ENCODE measurements around the gene PKIG.

- TF ChIP-seq CTCF (IDR thresholded peaks at IDR 0.05; ENCODE audit: insufficient read depth, low read length, poor library complexity, severe bottlenecking) = no peak
- TF ChIP-seq EZH2phosphoT487 (conservative IDR thresholded peaks at IDR 0.05; ENCODE audit: low read length) = no peak
Observed at GRCh38 chr20:44603327-44603726, 20.9 kb downstream of the PKIG start.
